Measurements from ENCODE around the gene NMU.

The NMU gene

DNA sequence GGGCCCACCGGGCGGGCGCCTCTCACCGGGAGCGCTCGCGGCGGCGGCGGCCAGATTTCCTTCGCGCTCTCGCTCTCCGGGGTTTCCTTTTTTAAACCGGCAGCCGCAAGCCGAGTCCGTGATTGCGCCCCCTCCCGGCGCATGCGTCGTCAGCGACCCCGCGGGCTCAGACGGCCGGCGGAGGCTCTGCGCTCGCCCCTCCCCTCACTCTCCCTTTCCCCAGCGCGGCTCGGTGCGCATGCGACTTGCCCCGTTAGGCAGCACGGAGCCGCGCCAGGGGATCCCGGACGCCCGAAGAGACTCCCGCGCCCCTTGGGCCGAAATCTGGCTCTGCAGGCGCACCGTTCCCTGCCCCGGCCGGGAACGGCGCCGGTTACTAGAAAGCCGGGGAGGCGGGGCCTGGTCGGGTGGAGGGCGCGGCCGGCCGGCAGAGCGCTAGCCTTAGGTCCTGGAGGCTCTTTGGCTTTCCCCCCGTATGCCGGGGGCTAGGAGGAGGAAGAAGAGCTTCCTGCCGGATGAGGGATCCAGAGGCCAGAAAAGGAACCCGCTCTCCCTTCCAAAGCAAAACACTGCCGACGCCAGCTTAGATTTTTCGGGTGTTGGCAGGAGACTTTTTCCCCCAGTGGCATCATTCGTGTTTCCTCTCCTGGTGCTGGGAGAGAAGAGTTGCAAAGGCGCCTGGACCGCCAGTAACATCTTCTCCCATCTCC lies 89.2 kb downstream of the NMU start, which contains the start of gene CLOCK (continued):
- TF ChIP-seq, protein P1, sequence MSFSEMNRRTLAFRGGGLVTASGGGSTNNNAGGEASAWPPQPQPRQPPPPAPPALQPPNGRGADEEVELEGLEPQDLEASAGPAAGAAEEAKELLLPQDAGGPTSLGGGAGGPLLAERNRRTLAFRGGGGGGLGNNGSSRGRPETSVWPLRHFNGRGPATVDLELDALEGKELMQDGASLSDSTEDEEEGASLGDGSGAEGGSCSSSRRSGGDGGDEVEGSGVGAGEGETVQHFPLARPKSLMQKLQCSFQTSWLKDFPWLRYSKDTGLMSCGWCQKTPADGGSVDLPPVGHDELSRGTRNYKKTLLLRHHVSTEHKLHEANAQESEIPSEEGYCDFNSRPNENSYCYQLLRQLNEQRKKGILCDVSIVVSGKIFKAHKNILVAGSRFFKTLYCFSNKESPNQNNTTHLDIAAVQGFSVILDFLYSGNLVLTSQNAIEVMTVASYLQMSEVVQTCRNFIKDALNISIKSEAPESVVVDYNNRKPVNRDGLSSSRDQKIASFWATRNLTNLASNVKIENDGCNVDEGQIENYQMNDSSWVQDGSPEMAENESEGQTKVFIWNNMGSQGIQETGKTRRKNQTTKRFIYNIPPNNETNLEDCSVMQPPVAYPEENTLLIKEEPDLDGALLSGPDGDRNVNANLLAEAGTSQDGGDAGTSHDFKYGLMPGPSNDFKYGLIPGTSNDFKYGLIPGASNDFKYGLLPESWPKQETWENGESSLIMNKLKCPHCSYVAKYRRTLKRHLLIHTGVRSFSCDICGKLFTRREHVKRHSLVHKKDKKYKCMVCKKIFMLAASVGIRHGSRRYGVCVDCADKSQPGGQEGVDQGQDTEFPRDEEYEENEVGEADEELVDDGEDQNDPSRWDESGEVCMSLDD (tag by site-specific recombination; IDR thresholded peaks at IDR 0.05), result peak; percentile 62
- TF ChIP-seq ZNF626 (tag by site-specific recombination; IDR thresholded peaks at IDR 0.05) (no peak), ZNF350 (tag by site-specific recombination; IDR thresholded peaks at IDR 0.05) (no peak), ZNF623 (tag by site-specific recombination; IDR thresholded peaks at IDR 0.05) (no peak), ZNF138 (tag by site-specific recombination; IDR thresholded peaks at IDR 0.05; ENCODE audit: borderline replicate concordance) (no peak), ZNF19 (tag by site-specific recombination; IDR thresholded peaks at IDR 0.05; ENCODE audit: low read depth) (no peak), ZFP69B (tag by site-specific recombination; IDR thresholded peaks at IDR 0.05) (peak; percentile 98), KLF9 (tag by site-specific recombination; IDR thresholded peaks at IDR 0.05; ENCODE audit: low read depth) (peak; percentile 42; the same call in 1 of the 2 replicates), ZNF621 (tag by site-specific recombination; IDR thresholded peaks at IDR 0.05) (no peak), ZNF184 (tag by site-specific recombination; IDR thresholded peaks at IDR 0.05) (no peak), GLIS1 (tag by site-specific recombination; IDR thresholded peaks at IDR 0.05) (0 out of 2 replicates have a peak, but pooled peaks have one; percentile 48), ZNF280D (tag by site-specific recombination; IDR thresholded peaks at IDR 0.05) (no peak), RBAK (tag by site-specific recombination; IDR thresholded peaks at IDR 0.05) (no peak), ZFP37 (tag by site-specific recombination; IDR thresholded peaks at IDR 0.05) (no peak), ZNF416 (tag by site-specific recombination; IDR thresholded peaks at IDR 0.05) (no peak), ZNF707 (tag by site-specific recombination; IDR thresholded peaks at IDR 0.05) (no peak), ZNF658 (tag by site-specific recombination; IDR thresholded peaks at IDR 0.05) (no peak), SCRT1 (tag by site-specific recombination; IDR thresholded peaks at IDR 0.05; ENCODE audit: borderline replicate concordance) (no peak), GLIS2 (tag by site-specific recombination; IDR thresholded peaks at IDR 0.05) (0 out of 2 replicates have a peak, but pooled peaks have one; percentile 37)
- TF ChIP-seq, protein P2, sequence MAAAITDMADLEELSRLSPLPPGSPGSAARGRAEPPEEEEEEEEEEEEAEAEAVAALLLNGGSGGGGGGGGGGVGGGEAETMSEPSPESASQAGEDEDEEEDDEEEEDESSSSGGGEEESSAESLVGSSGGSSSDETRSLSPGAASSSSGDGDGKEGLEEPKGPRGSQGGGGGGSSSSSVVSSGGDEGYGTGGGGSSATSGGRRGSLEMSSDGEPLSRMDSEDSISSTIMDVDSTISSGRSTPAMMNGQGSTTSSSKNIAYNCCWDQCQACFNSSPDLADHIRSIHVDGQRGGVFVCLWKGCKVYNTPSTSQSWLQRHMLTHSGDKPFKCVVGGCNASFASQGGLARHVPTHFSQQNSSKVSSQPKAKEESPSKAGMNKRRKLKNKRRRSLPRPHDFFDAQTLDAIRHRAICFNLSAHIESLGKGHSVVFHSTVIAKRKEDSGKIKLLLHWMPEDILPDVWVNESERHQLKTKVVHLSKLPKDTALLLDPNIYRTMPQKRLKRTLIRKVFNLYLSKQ (tag by site-specific recombination; IDR thresholded peaks at IDR 0.05; ENCODE audit: borderline replicate concordance), result no peak
- TF ChIP-seq, protein P3, sequence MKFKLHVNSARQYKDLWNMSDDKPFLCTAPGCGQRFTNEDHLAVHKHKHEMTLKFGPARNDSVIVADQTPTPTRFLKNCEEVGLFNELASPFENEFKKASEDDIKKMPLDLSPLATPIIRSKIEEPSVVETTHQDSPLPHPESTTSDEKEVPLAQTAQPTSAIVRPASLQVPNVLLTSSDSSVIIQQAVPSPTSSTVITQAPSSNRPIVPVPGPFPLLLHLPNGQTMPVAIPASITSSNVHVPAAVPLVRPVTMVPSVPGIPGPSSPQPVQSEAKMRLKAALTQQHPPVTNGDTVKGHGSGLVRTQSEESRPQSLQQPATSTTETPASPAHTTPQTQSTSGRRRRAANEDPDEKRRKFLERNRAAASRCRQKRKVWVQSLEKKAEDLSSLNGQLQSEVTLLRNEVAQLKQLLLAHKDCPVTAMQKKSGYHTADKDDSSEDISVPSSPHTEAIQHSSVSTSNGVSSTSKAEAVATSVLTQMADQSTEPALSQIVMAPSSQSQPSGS (tag by site-specific recombination; IDR thresholded peaks at IDR 0.05; ENCODE audit: low read depth), result no peak
- TF ChIP-seq, protein P4, sequence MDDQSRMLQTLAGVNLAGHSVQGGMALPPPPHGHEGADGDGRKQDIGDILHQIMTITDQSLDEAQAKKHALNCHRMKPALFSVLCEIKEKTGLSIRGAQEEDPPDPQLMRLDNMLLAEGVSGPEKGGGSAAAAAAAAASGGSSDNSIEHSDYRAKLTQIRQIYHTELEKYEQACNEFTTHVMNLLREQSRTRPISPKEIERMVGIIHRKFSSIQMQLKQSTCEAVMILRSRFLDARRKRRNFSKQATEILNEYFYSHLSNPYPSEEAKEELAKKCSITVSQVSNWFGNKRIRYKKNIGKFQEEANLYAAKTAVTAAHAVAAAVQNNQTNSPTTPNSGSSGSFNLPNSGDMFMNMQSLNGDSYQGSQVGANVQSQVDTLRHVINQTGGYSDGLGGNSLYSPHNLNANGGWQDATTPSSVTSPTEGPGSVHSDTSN (CRISPR knock-in tag; IDR thresholded peaks at IDR 0.05), result no peak
- TF ChIP-seq, protein P5, sequence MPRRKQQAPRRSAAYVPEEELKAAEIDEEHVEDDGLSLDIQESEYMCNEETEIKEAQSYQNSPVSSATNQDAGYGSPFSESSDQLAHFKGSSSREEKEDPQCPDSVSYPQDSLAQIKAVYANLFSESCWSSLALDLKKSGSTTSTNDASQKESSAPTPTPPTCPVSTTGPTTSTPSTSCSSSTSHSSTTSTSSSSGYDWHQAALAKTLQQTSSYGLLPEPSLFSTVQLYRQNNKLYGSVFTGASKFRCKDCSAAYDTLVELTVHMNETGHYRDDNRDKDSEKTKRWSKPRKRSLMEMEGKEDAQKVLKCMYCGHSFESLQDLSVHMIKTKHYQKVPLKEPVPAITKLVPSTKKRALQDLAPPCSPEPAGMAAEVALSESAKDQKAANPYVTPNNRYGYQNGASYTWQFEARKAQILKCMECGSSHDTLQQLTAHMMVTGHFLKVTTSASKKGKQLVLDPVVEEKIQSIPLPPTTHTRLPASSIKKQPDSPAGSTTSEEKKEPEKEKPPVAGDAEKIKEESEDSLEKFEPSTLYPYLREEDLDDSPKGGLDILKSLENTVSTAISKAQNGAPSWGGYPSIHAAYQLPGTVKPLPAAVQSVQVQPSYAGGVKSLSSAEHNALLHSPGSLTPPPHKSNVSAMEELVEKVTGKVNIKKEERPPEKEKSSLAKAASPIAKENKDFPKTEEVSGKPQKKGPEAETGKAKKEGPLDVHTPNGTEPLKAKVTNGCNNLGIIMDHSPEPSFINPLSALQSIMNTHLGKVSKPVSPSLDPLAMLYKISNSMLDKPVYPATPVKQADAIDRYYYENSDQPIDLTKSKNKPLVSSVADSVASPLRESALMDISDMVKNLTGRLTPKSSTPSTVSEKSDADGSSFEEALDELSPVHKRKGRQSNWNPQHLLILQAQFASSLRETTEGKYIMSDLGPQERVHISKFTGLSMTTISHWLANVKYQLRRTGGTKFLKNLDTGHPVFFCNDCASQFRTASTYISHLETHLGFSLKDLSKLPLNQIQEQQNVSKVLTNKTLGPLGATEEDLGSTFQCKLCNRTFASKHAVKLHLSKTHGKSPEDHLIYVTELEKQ (tag by site-specific recombination; IDR thresholded peaks at IDR 0.05; ENCODE audit: borderline replicate concordance), result no peak
- TF ChIP-seq, protein P6, sequence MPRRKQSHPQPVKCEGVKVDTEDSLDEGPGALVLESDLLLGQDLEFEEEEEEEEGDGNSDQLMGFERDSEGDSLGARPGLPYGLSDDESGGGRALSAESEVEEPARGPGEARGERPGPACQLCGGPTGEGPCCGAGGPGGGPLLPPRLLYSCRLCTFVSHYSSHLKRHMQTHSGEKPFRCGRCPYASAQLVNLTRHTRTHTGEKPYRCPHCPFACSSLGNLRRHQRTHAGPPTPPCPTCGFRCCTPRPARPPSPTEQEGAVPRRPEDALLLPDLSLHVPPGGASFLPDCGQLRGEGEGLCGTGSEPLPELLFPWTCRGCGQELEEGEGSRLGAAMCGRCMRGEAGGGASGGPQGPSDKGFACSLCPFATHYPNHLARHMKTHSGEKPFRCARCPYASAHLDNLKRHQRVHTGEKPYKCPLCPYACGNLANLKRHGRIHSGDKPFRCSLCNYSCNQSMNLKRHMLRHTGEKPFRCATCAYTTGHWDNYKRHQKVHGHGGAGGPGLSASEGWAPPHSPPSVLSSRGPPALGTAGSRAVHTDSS (tag by site-specific recombination; IDR thresholded peaks at IDR 0.05), result peak; percentile 56; the same call in 1 of the 2 replicates
